GM12801 (cell line): ENCODE data around the gene RIPOR2.

Experiments used
- TF ChIP-seq, protein P1 (sequence below): IDR thresholded peaks from one replicate; pipeline ENCODE4 v1.5.1; 2011; ENCODE audit warnings: control low read depth; ENCODE audit not compliant: insufficient read length; ENCODE audit errors: extremely low read depth

RIPOR2 gene

DNA sequence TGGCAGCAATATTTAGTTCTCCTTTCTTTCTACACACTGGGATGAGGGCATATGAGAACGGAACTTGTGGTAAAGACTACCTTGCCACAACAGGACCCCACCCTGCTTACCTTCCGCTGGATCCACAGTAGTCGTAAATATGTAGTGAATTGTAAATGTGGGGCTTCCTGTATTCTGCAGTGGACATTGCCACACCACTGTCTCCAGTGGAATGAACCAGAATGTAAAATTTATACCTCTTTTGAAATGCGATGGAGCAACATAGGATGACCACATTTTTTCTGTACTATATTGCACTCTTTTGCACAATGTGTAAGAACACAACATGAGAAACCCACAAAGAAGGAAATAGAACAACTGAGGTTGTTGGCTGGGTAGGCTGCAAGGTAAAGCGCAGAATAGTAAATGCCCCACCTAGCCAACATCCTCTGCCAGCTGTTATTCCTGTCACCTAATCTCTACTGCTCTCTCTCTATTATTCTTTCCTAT is 16.1 kb upstream of the RIPOR2 start:
- TF ChIP-seq, protein P1, sequence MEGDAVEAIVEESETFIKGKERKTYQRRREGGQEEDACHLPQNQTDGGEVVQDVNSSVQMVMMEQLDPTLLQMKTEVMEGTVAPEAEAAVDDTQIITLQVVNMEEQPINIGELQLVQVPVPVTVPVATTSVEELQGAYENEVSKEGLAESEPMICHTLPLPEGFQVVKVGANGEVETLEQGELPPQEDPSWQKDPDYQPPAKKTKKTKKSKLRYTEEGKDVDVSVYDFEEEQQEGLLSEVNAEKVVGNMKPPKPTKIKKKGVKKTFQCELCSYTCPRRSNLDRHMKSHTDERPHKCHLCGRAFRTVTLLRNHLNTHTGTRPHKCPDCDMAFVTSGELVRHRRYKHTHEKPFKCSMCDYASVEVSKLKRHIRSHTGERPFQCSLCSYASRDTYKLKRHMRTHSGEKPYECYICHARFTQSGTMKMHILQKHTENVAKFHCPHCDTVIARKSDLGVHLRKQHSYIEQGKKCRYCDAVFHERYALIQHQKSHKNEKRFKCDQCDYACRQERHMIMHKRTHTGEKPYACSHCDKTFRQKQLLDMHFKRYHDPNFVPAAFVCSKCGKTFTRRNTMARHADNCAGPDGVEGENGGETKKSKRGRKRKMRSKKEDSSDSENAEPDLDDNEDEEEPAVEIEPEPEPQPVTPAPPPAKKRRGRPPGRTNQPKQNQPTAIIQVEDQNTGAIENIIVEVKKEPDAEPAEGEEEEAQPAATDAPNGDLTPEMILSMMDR, result no peak

DNA sequence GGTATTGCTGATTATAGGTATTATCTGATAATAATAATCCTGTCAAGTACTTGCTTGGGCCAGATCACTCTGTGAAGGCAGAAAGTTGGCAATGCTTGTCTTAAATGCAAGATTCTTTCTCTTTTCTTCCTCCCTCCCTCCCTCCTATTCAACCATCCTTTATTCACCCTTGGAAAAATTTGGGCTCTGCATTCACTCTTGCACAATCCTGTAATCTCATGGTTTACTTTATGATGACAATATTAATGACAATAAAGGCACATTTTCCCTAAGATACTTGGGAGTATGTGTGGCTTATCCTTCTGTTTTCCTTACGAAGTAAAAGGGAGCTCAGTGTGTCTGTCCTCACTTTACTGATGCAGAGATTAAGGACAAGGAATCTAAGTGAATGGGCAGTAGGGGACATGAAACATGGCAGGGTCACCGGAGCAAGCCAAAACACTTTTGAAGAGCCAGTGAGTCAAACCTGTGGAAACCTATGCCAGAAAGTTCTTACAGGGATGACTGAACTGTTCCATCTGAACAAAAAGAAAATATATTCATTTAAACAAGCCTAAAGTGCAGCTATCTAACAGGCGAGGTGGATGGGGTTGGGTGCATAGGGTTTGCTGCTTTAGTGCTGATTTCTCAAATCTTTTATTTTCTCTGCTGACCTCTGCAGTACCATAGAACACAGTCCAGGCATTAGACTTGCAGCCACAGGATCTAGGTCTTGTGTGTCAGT is 14.6 kb upstream of the RIPOR2 start:
- TF ChIP-seq, protein P1, result no peak

GRCh38 chr6:24949020-24949569 is 13.3 kb upstream of the RIPOR2 start:
- TF ChIP-seq, protein P1, result no peak

DNA sequence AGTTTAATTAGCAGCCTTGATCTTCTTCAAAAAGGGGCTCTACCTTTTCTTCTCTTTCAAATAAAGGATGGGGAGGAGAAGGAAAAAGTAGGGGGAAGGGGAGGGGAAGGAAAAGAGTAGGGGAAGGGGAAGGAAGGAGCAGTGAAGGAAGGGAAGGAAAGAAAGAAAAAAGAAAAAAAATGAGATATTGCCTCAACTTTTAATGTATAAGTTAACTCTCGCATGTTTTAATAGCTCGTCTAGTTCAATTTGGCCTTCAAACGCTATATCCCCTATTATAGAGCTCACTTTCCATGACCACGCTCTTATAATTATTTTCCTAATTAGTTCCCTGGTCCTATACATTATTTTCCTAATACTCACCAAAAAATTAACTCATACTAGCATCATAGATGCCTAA is 11.9 kb upstream of the RIPOR2 start:
- TF ChIP-seq, protein P1, result no peak

DNA sequence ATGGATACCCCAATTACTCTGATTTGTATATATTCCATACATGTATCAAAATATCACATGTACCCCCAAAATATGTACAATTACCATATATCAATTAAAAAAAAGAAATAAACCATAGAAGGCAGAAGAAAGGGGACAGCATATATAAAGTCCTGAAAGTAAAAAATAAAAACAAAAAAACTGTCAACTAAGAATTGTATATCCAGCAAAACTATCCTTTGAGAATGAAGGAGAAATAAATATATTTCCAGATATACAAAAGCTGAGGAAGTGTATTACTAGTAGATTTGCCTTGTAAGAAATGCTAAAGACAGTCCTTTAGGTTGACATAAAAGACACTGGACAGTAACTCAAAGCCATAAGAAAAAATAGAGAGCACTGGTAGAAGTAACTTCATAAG is 9.3 kb upstream of the RIPOR2 start:
- TF ChIP-seq, protein P1, result no peak

- TF ChIP-seq, protein P1, result no peak
Measured at GRCh38 chr6:24943774-24944173, 8.0 kb upstream of the RIPOR2 start.

DNA sequence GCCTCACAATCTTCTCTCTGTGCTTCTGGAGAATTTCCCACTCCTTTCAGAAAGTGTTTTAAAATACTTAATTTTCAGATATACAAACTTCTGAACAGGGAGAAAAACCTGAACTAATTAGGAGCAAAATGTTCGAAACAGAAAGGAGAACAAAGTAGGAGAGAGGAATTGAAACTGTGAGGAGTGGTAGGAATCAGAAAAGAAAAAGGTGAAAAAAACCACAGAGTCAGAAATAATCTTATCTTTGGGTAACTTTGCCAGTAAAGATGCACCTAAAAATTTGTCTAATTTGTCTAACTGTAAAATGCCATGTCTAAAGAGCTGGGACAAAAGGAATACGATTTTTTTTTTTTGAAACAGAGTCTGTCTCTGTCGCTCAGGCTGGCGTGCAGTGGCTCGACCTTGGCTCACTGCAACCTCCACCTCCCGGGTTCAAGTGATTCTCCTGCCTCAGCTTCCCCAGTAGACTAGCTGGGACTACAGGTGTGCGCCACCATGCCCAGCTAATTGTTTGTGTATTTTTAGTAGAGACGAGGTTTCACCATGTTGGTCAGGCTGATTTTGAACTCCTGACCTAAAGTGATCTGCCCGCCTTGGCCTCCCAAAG is 4.7 kb upstream of the RIPOR2 start:
- TF ChIP-seq, protein P1, result no peak
